Measurements from ENCODE around the gene APBB2.
"Not testable (repeated sequence)": the region's sequence is repeated elsewhere in the genome, so short reads cannot be mapped to it uniquely, and the experiment has no call there.

Gene APBB2

DNA sequence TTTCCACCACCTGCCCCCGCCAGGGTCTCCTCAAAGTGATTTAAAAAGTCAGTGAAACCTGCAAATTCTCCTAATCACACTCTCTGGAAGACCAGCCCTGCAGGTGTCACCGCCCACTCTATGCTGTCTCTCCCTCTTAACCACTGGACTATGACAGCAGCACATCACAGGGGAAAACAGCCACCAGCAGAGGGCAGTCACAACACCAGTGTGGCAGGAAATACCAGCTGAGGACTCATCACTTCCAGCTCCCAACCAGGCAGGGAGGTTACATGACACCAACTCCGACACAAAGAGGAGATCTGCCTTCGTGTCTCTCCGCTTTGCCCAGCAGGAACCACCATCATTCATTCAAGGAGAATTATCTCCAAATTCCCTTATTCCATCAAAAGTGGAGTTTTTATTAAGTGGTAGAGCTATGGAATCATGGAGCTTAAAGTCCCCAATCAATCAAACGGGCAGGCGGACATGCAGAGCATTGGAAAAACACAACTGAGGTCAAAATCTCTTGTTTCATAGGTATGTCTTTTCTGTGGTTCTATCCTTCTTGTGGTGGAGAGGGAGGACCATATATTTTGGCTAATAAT is 373.3 kb downstream of the APBB2 start:
- DNase-seq = peak; percentile 78

- no peak for DNase-seq
Observed at GRCh38 chr4:40840255-40840984, 373.9 kb downstream of the APBB2 start.

DNA sequence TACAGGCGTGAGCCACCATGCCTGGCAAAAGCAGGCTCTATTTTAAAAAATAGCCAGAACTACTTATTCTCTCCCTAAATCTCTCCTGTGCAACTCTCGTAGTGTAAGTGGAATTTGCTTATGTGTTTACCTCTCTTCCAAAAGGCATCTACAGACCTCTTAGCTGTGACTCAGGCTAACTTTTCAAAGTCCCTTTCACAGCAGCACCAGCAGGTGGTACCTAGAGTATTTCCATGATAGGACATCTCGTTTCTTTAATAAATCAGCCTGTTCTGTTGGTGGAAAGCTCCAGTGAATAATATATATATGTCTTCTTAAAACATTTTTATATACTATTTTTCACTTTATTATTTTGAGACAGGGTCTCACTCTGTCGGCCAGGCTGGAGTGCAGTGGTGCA is 375.6 kb downstream of the APBB2 start:
- no peak for DNase-seq

DNA sequence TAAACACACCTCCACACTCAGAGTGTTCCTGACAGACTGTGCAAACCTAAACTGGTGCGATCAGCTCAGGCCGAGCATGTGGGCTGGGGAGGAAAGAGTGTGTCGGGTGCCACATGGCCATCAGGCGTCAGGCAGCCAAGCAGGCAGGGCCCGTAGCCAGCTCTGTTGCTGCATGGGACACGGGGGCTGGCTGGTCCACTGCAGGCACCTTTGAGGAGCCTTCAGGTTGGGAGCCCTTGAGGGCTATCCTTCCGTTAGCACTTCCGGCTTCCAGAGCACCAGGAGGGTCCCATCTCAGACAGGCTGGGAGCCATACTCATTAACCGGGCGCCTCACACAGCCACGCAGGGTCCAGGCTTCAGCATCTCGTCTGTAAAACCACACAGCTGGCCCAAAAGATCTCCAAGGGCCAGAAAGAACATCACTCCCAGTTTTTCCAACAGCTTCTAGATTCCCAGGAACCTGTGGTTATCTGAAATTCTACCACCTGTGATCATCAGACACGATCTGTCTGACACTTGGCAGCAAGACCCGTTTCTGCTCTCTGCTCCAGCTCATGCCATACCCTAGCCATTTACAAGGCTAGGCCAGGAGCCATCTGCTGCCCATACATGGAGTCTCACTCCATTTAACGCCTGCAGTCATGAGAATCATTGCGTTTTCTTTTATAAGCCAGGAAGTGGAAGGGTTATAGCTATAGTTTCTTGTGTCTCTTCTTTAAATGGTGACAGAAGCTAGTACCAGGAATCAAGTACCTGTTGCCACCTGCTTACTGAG is 377.1 kb downstream of the APBB2 start:
- peak; percentile 4 for DNase-seq

GRCh38 chr4:40833212-40833611 is 381.1 kb downstream of the APBB2 start:
- DNase-seq = no peak

DNA sequence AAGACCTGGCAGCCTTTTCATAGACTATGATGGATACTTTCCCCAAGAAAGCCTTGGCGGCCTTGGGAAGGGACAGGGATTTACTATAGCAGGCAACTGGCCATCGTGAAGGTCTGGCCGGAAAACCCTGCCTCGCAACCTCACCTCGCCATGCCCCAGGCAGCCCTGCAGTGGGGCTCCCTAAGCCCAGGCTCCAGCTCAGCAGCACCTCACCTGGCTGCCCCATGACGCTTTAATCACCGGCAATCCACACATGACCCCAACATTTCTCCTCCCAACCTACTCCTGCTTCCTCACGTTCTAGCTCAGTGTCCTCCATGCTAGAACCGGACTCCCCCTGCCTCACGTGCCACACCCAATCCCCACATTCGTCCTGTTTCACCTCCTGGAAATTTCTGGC is 382.2 kb downstream of the APBB2 start:
- no peak for DNase-seq

DNA sequence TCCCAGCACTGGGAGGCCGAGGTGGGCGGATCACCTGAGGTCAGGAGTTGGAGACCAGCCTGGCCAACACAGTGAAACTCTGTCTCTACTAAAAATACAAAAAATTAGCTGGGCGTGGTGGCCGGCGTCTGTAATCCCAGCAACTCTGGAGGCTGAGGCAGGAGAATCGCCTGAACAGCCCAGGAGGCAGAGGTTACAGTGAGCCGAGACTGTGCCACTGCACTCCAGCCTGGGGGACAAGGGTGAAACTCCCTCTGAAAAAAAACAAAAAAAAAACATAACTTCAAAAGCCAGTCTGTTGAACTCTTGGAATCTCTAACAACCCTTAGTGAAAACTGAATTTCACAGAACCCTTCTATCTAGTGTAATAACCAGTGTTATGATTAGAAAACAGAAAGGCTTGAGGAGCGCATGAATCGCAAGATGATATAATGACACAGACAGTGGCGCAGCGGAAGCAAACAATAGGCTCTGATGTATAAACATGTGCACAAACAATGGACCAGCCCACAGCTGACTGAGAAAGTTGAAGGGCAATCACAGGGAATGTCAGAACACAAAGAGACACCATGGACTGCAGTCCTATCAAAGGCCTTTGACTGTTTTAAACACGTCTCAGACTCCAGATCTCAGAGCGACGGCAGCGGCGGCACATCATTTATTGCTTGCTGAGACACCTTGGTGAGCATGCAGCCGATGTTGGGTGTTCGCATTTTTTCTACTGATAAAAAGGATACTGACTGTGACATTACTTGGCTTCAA is 383.0 kb downstream of the APBB2 start:
- no peak for DNase-seq

DNA sequence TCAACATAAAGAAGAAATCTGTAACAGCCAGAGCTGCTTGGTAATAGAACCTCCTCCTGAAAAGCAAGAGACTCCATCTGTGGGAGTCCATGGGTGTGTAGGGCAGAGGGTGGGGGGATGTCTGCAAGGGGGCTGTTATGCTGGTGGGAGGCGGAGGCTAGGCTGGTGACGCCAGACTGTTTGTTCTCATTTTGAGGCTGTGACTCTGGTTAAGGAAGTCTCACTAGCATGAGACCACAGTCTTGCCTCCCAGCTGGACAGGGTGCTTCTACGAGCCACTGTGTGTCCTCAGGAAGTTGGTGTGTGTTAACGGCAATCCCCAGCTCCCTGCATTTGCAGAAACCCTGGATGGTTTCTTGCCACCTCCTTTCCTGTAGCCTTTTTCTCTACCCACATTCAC is 384.8 kb downstream of the APBB2 start:
- DNase-seq = no peak

GRCh38 chr4:40828661-40829060 is 385.7 kb downstream of the APBB2 start:
- no peak for DNase-seq

DNA sequence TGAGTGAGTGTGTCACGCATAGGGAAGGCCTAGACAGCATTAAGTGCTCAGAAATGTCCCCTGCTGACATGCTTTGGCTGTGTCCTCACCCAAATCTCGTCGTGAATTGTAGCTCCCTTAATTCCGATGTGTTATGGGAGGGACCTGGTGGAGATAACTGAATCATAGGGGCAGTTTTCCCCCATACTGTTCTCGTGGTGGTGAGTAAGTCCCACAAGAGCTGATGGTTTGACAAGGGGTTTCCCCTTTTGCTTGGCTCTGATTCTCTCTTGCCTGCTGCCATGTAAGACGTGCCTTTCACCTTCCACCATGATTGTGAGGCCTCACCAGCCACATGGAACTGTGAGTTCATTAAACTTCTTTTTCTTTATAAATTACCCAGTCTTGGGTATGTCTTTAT is 386.6 kb downstream of the APBB2 start:
- no peak for DNase-seq

- DNase-seq = no peak
Observed at GRCh38 chr4:40826821-40827220, 387.5 kb downstream of the APBB2 start.

DNA sequence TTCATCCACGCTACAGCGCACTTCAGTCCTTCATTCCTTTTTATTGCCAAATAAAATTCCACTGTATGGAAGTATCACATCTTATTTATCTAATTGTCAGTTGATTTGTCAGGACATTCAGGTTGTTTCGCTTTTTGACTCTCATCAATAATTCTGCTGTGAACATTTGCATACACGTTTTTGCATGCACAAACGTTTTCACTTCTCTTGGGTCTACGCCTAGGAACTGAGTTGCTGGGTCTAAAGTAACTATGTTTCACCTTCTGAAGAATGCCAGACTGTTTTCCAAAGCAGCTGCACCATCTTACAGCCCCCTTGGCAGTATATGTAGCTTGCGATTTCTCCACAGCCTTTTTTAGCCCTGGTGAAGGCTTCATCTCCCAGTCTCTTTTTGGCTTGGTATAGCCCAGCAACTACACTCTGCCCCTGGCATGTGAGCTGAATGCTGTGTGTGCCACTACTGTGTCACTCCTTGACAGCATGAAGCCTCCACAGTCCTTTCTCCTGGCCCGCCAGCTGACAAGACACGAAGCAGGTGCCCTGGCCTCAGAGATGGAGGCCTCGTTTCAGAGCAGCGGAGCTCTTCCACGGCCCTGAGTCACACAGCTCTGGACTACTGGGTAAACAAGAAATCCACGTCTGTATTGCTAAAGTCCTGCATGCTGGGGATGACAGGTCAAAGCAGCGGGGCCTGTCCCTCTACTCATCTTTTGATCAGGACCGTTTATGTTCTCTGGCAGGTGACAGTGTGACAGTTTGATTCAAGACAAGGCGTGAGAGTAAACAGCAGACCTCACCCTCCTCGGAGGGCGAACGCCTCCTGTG is 389.1 kb downstream of the APBB2 start:
- no peak for DNase-seq

DNA sequence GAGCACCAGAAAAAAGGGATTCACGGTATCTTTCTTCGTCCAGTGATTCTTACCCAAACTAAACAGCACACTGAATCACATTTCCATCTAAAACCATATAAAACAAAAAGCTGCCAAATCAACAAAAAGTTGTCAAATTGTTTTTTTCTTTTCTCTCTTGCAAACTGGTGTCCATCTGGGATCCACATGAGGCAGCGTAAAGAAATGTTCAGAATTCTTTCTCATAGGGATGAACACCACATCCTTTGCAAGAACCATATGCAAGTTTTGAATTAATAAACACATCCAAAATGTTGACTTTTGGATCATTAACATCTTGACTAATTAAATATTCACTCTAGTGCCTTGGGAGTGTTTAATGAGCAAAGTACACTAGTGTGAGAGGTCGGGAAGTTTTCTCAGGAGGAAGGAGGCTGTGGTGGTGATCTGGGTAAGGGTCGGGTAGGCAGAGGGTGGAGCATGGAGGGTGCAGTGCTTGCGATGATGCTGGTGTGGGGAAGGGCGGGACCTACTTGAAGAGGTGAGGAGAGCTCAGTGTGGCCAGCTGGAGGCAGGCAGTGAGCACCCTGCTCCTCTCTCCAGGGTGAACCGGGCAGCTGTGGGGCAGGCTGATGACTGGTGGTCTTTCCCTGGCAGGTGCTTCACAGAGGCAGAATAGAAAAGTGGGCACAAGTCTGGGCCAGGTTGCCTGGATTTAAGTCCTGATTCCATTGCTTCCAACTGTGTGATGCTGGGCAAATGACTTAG is 391.7 kb downstream of the APBB2 start:
- DNase-seq = no peak

DNA sequence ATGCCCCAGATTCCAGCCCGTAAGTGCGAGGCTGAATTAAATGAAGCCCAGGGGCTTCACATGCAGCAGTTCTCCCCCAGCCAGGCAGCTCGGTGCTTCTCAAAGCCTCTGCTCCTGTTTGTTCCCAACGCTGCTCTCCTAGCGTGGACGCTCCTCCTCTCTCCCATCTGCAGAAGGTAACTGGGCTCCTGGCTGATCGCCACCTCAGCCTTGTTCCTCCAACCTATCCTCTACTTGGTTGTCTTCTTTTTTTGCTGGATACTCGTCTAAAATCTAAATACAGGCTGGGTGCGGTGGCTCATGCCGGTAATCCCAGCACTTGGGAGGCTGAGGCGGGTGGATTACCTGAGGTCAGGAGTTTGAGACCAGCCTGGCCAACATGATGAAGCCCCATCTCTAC is 394.2 kb downstream of the APBB2 start:
- DNase-seq = no peak

DNA sequence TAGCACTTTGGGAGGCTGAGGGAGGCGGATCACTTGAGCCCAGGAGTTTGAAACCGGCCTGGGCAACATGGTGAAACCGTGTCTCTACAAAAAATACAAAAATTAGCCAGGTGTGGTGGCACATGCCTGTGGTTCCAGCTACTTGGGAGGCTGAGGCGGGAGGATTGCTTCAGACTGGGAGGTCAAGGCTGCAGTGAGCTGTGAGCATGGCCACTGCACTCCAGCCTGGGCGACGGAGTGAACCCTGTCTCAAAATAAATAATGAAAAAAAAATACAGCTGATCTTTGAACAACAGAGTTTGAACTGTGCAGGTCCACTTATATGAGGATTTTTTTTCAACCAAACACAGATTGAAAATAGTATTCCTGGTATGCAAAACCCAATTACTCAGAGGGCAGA is 397.2 kb downstream of the APBB2 start:
- not testable (repeated sequence) for DNase-seq

DNA sequence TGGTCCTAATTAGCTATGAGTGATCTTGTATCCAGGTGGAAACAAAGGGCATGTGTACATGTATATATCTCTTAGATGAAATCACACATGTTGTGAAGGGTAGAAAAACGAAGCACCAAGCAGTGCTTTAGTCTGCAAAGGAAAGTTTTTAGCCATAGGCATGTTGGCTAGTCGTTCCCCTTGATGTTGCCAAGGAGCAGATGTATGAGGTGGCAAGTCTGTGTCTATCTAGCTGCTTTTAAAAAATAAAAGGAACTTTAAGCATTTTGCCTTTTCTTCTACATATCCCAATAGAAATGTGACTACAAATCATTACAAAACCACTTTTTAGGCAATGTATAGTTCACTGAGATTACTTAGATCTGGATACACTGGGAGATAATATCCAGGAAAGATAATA is 401.5 kb downstream of the APBB2 start:
- no peak for DNase-seq

DNA sequence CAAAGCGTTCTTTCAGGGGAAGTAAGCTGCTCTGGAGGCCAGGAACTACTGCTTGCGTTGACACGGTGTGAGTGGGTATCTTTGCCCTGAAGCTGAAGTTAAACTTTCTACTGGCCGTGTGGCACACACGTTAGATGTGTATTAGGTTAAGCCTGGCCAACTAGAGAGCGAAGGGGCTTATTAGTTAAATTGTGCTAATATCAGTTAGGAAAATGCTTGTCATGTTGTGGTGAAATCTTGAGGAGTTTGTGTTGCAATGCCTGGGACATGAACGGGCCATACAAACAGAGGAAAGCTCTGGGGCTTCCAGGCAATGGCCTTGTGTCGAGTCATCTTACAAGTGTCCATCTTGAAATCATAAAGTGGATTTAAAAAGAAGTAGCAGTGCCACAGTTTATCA is 402.0 kb downstream of the APBB2 start:
- no peak for DNase-seq

DNA sequence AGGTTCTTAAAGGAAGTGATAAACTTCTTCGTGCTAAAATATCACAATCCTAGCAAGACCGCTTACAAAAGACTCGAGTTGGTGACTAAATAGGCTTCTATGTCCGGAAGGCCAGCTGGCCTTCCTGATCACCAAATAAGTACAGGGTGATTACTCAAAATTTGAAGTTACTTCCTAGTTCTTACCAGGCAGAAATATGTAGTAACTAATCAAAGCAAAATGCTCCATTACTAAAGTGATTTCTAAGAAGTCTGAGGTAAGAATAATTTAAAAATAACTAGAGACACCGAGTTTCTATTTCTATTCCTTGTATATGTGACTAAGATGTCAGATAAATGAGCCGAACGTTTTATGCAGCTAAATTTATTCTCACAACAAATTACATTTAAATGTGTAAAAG is 402.4 kb downstream of the APBB2 start:
- DNase-seq = no peak

DNA sequence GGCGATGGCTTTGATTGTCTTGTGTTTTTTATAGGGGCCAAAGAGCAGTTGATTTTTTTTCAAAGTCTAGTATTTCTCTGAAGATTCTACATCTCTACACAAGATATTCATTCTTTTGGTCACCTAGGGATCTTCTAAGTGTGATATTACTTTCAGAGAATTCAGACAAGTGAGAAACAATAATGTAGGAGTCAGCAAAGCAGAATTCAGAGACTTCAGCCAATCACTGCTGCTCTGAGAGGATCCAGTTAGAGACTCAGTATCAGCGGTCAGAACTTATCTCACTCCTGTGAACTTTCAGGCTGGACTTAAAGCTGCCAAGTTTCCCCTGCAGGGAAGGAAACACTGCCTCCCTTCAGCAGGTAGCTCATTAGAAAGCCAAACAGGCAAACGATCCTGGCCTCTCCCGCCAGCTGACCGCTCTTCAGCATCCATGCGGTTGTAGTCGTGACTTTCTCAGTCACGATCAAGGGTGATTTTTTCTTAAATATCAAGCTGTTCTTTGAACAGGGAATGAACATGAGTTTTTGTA is 405.4 kb downstream of the APBB2 start:
- DNase-seq = no peak

GRCh38 chr4:40804598-40804997 is 409.7 kb downstream of the APBB2 start:
- no peak for DNase-seq

DNA sequence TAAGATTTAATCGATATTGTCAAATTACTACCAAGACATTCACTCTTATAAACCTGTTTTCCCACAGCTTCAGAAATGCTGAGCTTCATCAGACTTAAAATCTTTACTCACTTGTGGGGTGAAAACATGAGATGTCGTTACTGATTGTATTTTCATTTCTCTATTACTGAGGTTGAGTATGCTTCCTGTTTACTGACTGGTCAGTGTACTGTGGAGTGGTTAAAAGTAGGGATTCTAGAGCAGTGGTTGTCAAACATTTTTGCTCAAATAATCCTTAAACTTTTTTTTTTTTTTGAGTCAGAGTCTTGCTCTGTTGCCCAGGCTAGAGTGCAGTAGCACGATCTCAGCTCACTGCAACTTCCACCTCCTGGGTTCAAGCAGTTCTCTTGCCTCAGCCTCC is 414.3 kb downstream of the APBB2 start:
- DNase-seq = no peak

DNA sequence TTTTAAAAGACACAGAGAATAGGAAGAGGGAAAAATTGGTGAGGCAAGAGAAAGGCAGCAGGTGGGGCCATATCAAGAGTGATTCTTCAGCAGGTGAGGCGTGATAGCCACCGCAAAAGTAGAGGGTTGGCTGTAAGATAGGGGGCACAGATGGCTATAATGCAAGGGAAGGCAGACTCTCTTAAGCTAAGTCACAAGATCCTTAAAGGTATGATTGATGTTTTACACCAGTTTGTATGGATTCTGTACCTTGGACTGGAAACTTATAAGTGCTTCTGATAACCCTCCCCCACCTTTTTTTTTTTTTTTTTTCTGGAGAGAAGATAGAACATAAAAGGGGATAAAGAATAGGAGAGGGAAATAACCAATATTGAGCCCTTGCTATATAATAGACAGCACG is 424.6 kb downstream of the APBB2 start:
- no peak for DNase-seq
